ENCODE data around the gene CHRNA1. TPM values are rescaled to one million over a fixed set of nuclear protein-coding genes. Genes with fewer than 3 reads are reported as not detected.
A peak's percentile ranks its signal among the peaks of the same experiment; 100 is the strongest.

CHRNA1 gene
- total RNA-seq, 1 donor from 2014 or later = not detected

DNA sequence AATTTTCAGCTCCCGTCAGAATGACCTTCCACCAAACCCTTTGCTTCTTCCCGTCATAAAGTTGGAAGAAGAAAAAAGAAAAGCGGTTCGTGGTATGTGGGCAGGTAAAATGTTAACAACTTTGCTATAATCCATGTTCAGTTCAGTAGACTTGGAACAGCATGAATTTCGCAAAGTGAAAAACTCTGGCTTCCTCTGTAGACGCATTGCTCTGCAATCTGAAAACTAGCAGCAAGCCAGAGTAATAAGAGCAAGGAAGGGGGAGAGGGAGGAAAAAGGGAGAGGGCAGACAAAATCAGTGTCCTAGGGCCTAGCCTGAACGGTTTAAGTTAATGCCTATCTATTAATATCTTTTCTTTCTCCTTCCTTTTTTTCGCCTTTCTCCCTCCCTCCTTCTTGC lies 26.7 kb upstream of the CHRNA1 start:
- Mint-ChIP-seq H3K9me3 (no peaks in the 10 kb centered on the region), H3K4me1 (ENCODE audit: low read depth) (peaks cover 34% of the 10 kb centered on the region), H3K4me3 (ENCODE audit: low read depth) (no peak overlapping the region), H3K36me3 (ENCODE audit: low read depth) (no peaks in the 10 kb centered on the region), H3K27ac (no peak overlapping the region), H3K27me3 (ENCODE audit: low read depth) (no peaks in the 10 kb centered on the region)
- intact Hi-C loops (cut with micrococcal nuclease) = no loop called here
- no peak for DNase-seq (ENCODE audit: low spot score)

DNA sequence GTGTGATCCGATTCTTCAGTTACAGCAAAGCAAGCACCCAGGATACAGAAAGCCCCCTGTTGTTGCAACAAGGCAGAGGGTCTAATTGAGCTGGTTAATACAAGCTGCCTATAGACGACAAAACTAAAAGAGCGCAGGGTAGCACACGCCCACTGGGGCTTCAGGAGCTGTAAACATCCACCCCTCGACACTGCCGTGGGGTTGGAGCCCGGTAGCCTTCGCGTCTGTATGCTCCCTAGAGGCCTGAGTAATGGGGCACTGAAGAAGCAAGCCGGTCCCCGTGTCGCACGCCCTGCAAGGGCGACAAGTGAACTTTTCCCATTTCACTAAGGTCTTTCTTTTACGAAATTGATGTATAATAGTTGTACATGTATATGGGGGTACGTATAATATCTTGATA lies 24.7 kb upstream of the CHRNA1 start:
- no peaks in the 10 kb centered on the region for H3K27me3 Mint-ChIP-seq (ENCODE audit: low read depth)
- no peak overlapping the region for H3K27ac Mint-ChIP-seq
- H3K4me3 Mint-ChIP-seq (ENCODE audit: low read depth) = no peak overlapping the region
- intact Hi-C loops (cut with micrococcal nuclease) = no loop called here
- H3K9me3 Mint-ChIP-seq = no peaks in the 10 kb centered on the region
- no peaks in the 10 kb centered on the region for H3K36me3 Mint-ChIP-seq (ENCODE audit: low read depth)
- DNase-seq (ENCODE audit: low spot score) = no peak
- H3K4me1 Mint-ChIP-seq (ENCODE audit: low read depth) = peaks cover 20% of the 10 kb centered on the region

- Mint-ChIP-seq H3K36me3 (ENCODE audit: low read depth) (no peaks in the 10 kb centered on the region), H3K9me3 (no peaks in the 10 kb centered on the region), H3K27ac (peak overlapping the region; percentile 67), H3K27me3 (ENCODE audit: low read depth) (no peaks in the 10 kb centered on the region), H3K4me3 (ENCODE audit: low read depth) (no peak overlapping the region), H3K4me1 (ENCODE audit: low read depth) (peaks cover 19% of the 10 kb centered on the region)
- no peak for DNase-seq (ENCODE audit: low spot score)
- intact Hi-C loops (cut with micrococcal nuclease) = no loop called here
Observed at GRCh38 chr2:174788291-174788929, 24.1 kb upstream of the CHRNA1 start.

- DNase-seq (ENCODE audit: low spot score) = no peak
- no peaks in the 10 kb centered on the region for H3K27me3 Mint-ChIP-seq (ENCODE audit: low read depth)
- peaks cover 16% of the 10 kb centered on the region for H3K4me1 Mint-ChIP-seq (ENCODE audit: low read depth)
- H3K36me3 Mint-ChIP-seq (ENCODE audit: low read depth) = no peaks in the 10 kb centered on the region
- H3K27ac Mint-ChIP-seq = peak overlapping the region; percentile 13
- H3K9me3 Mint-ChIP-seq = no peaks in the 10 kb centered on the region
- no peak overlapping the region for H3K4me3 Mint-ChIP-seq (ENCODE audit: low read depth)
- intact Hi-C loops (cut with micrococcal nuclease) = no loop called here
Observed at GRCh38 chr2:174787487-174788205, 23.4 kb upstream of the CHRNA1 start.

GRCh38 chr2:174786066-174786725 lies 21.9 kb upstream of the CHRNA1 start:
- H3K27me3 Mint-ChIP-seq (ENCODE audit: low read depth) = no peaks in the 10 kb centered on the region
- no peak overlapping the region for H3K4me3 Mint-ChIP-seq (ENCODE audit: low read depth)
- peaks cover 12% of the 10 kb centered on the region for H3K4me1 Mint-ChIP-seq (ENCODE audit: low read depth)
- intact Hi-C loops (cut with micrococcal nuclease) = no loop called here
- no peak overlapping the region for H3K27ac Mint-ChIP-seq
- H3K36me3 Mint-ChIP-seq (ENCODE audit: low read depth) = no peaks in the 10 kb centered on the region
- no peaks in the 10 kb centered on the region for H3K9me3 Mint-ChIP-seq
- no peak for DNase-seq (ENCODE audit: low spot score)

GRCh38 chr2:174785481-174785880 lies 21.2 kb upstream of the CHRNA1 start:
- intact Hi-C loops (cut with micrococcal nuclease) = no loop called here
- Mint-ChIP-seq H3K27ac (no peak overlapping the region), H3K4me1 (ENCODE audit: low read depth) (peaks cover 14% of the 10 kb centered on the region), H3K4me3 (ENCODE audit: low read depth) (no peak overlapping the region), H3K36me3 (ENCODE audit: low read depth) (no peaks in the 10 kb centered on the region), H3K27me3 (ENCODE audit: low read depth) (no peaks in the 10 kb centered on the region), H3K9me3 (no peaks in the 10 kb centered on the region)
- DNase-seq (ENCODE audit: low spot score) = no peak

- peaks cover 17% of the 10 kb centered on the region for H3K4me1 Mint-ChIP-seq (ENCODE audit: low read depth)
- H3K9me3 Mint-ChIP-seq = no peaks in the 10 kb centered on the region
- no peak overlapping the region for H3K4me3 Mint-ChIP-seq (ENCODE audit: low read depth)
- no peaks in the 10 kb centered on the region for H3K27me3 Mint-ChIP-seq (ENCODE audit: low read depth)
- no peaks in the 10 kb centered on the region for H3K36me3 Mint-ChIP-seq (ENCODE audit: low read depth)
- DNase-seq (ENCODE audit: low spot score) = no peak
- intact Hi-C loops (cut with micrococcal nuclease) = no loop called here
- H3K27ac Mint-ChIP-seq = no peak overlapping the region
Observed at GRCh38 chr2:174784909-174785308, 20.6 kb upstream of the CHRNA1 start.

DNA sequence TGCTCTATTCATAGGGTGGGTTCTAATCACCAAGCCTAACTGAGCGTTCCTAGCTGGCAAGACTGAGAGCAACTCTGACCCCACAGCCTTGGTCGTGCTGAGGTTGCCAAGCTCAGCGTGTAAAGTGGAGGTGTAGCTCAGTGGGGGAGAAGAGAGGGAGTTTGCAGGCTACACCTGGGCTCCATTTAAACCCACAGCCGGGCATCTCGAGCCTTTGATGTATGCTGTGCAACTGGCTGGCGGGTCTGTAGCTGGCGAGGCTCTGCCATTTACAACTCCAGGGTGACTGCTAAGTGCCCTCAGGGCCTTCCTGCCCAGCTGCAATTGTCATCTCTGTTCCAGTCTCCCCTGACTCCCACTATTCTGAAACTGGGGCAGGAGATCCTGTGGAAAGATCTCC lies 20.0 kb upstream of the CHRNA1 start:
- H3K27me3 Mint-ChIP-seq (ENCODE audit: low read depth) = no peaks in the 10 kb centered on the region
- DNase-seq (ENCODE audit: low spot score) = no peak
- intact Hi-C loops (cut with micrococcal nuclease) = no loop called here
- H3K27ac Mint-ChIP-seq = no peak overlapping the region
- no peaks in the 10 kb centered on the region for H3K36me3 Mint-ChIP-seq (ENCODE audit: low read depth)
- H3K4me1 Mint-ChIP-seq (ENCODE audit: low read depth) = peaks cover 20% of the 10 kb centered on the region
- no peak overlapping the region for H3K4me3 Mint-ChIP-seq (ENCODE audit: low read depth)
- no peaks in the 10 kb centered on the region for H3K9me3 Mint-ChIP-seq

GRCh38 chr2:174781996-174782395 lies 17.7 kb upstream of the CHRNA1 start:
- Mint-ChIP-seq H3K27me3 (ENCODE audit: low read depth) (no peaks in the 10 kb centered on the region), H3K36me3 (ENCODE audit: low read depth) (no peaks in the 10 kb centered on the region), H3K4me3 (ENCODE audit: low read depth) (no peak overlapping the region), H3K27ac (no peak overlapping the region), H3K9me3 (no peaks in the 10 kb centered on the region), H3K4me1 (ENCODE audit: low read depth) (peaks cover 30% of the 10 kb centered on the region)
- no peak for DNase-seq (ENCODE audit: low spot score)
- intact Hi-C loops (cut with micrococcal nuclease) = no loop called here

GRCh38 chr2:174781298-174781697 lies 17.0 kb upstream of the CHRNA1 start:
- intact Hi-C loops (cut with micrococcal nuclease) = no loop called here
- Mint-ChIP-seq H3K36me3 (ENCODE audit: low read depth) (no peaks in the 10 kb centered on the region), H3K4me3 (ENCODE audit: low read depth) (no peak overlapping the region), H3K27me3 (ENCODE audit: low read depth) (no peaks in the 10 kb centered on the region), H3K9me3 (no peaks in the 10 kb centered on the region), H3K27ac (no peak overlapping the region), H3K4me1 (ENCODE audit: low read depth) (peaks cover 33% of the 10 kb centered on the region)
- DNase-seq (ENCODE audit: low spot score) = no peak

DNA sequence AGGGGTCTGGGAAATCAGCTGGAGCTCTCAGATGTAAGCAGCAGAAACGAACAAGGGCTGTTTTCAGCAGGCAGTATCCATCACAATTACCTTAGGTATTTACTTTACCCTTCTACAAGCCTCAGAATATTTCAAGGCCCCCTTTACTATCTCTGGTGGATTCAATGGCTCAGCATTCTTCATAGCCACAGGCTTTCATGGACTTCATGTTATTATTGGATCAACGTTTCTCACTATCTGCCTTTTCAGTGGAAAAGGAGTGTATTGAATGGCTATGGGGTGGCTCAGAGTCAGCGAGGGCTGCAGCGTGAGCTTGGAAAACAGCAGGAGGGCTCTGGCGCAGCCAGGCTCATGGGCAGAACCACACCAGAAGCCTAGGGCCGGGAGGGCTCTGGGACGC lies 16.6 kb upstream of the CHRNA1 start:
- Mint-ChIP-seq H3K4me3 (ENCODE audit: low read depth) (no peak overlapping the region), H3K36me3 (ENCODE audit: low read depth) (no peaks in the 10 kb centered on the region), H3K4me1 (ENCODE audit: low read depth) (peaks cover 36% of the 10 kb centered on the region), H3K27me3 (ENCODE audit: low read depth) (no peaks in the 10 kb centered on the region), H3K27ac (no peak overlapping the region), H3K9me3 (no peaks in the 10 kb centered on the region)
- intact Hi-C loops (cut with micrococcal nuclease) = no loop called here
- DNase-seq (ENCODE audit: low spot score) = no peak

DNA sequence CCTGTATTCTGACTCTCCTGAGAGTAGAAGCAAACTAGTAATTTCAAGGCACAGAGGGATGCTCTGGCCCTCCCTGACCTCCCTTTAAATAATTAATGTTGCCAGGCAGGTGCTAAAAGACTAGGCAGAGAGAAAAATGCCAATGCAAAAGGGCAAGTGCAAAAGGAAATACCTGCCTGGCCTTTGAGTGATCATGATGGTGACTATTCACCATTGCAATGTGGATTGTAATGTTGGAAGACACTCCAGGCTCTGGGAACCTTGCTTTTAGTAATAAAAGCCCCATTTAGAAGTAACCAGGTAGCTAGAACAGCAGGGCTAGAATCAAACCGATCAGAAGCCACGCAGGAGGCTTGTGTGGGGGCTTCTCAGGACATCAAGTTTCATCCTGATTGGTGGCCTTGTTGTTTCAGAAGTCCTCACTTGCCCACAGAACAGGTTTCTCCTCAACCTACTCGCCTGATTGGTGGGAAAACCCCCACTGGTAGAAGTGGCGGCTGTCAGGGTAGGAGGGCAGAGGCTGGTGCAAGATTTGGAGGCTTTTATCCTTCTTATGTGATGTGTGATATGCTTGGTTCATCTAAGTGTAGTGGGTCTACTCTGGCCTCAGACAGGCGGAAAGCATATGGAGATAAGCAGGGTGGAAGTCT lies 16.0 kb upstream of the CHRNA1 start:
- H3K27me3 Mint-ChIP-seq (ENCODE audit: low read depth) = no peaks in the 10 kb centered on the region
- no peak for DNase-seq (ENCODE audit: low spot score)
- no peak overlapping the region for H3K4me3 Mint-ChIP-seq (ENCODE audit: low read depth)
- no peaks in the 10 kb centered on the region for H3K36me3 Mint-ChIP-seq (ENCODE audit: low read depth)
- peaks cover 39% of the 10 kb centered on the region for H3K4me1 Mint-ChIP-seq (ENCODE audit: low read depth)
- H3K9me3 Mint-ChIP-seq = no peaks in the 10 kb centered on the region
- intact Hi-C loops (cut with micrococcal nuclease) = no loop called here
- H3K27ac Mint-ChIP-seq = no peak overlapping the region
